Bronchial epithelial cell (primary cell): Measurements from ENCODE around the gene RIMBP2. TPM values are rescaled to one million over a fixed set of nuclear protein-coding genes. Genes with fewer than 3 reads are reported as not detected.
A peak's percentile ranks its signal among the peaks of the same experiment; 100 is the strongest.

Experiments
- DNase-seq: peaks from one replicate; pipeline ENCODE4 v3.0.0-alpha.2; 2010; ENCODE audit warnings: low read depth
- FAIRE-seq: peaks from 2 replicates; lab custom pipeline; 2011; peaks lifted over from hg19 to GRCh38; lab: Jason Lieb, UNC
- H3K27me3 ChIP-seq: 2 replicates; pipeline ENCODE4 v1.5.1; 2011; ENCODE audit warnings: low read length; ENCODE audit not compliant: control insufficient read depth, insufficient read depth
- H3K36me3 ChIP-seq: 2 replicates; pipeline ENCODE4 v1.5.1; 2011; ENCODE audit warnings: low read length; ENCODE audit not compliant: control insufficient read depth, insufficient read depth
- H3K4me3 ChIP-seq: 2 replicates; pipeline ENCODE4 v1.5.1; 2011; ENCODE audit warnings: mild to moderate bottlenecking, low read depth, low read length, control low read depth
- CTCF ChIP-seq: IDR thresholded peaks from 2 replicates; pipeline ENCODE4 v1.5.1; 2011; ENCODE audit warnings: mild to moderate bottlenecking, moderate library complexity, low read length, control low read depth, inconsistent platforms; ENCODE audit not compliant: insufficient read depth, severe bottlenecking
- total RNA-seq: library from RNA; depleted of rRNA; stranded (reverse); fragments of >200 nt; gene quantifications from 2 replicates; pipeline ENCODE4 v1.2.1, GENCODE V29; 2014

RIMBP2 gene
- total RNA-seq, 1 donor from 2014 or later, result not detected

- no peak for FAIRE-seq
- no peaks in the 10 kb centered on the region for H3K36me3 ChIP-seq
- no peaks in the 10 kb centered on the region for H3K27me3 ChIP-seq
- no peak overlapping the region for H3K4me3 ChIP-seq
- DNase-seq, result no peak
- no peak for TF ChIP-seq CTCF
Observed at GRCh38 chr12:130454296-130454695, 261.8 kb downstream of the RIMBP2 start.

- Histone ChIP-seq H3K36me3 (no peaks in the 10 kb centered on the region), H3K27me3 (no peaks in the 10 kb centered on the region), H3K4me3 (no peak overlapping the region)
- DNase-seq (no peak), FAIRE-seq (no peak)
- TF ChIP-seq CTCF, result no peak
Observed at GRCh38 chr12:130452546-130452945, 263.6 kb downstream of the RIMBP2 start.

GRCh38 chr12:130451001-130451930, 264.8 kb downstream of the RIMBP2 start:
- DNase-seq (no peak), FAIRE-seq (no peak)
- no peaks in the 10 kb centered on the region for H3K36me3 ChIP-seq
- no peaks in the 10 kb centered on the region for H3K27me3 ChIP-seq
- no peak overlapping the region for H3K4me3 ChIP-seq
- TF ChIP-seq CTCF, result no peak

- DNase-seq, result no peak
- no peak for TF ChIP-seq CTCF
- Histone ChIP-seq H3K36me3 (no peaks in the 10 kb centered on the region), H3K27me3 (no peaks in the 10 kb centered on the region), H3K4me3 (no peak overlapping the region)
- peak; percentile 50 for FAIRE-seq
Observed at GRCh38 chr12:130449291-130449690, 266.8 kb downstream of the RIMBP2 start.

GRCh38 chr12:130448044-130448821, 267.9 kb downstream of the RIMBP2 start:
- Histone ChIP-seq H3K36me3 (no peaks in the 10 kb centered on the region), H3K4me3 (no peak overlapping the region), H3K27me3 (no peaks in the 10 kb centered on the region)
- no peak for FAIRE-seq
- TF ChIP-seq CTCF, result no peak
- DNase-seq, result no peak
